Left cardiac atrium (tissue), 4 donors: Measurements from ENCODE around the gene IGFBP2. TPM values are rescaled to one million over a fixed set of nuclear protein-coding genes. Genes with fewer than 3 reads are reported as not detected.

Experiments
- ATAC-seq, 2 donors: fragments of 200-7000 bp; cut with Tn5 transposase; one replicate each; pipeline ENCODE4 v1.9.1; 2020; ENCODE audit warnings: mild to moderate bottlenecking in 2 of 2, moderate library complexity in 2 of 2
- DNase-seq: peaks from one replicate; pipeline ENCODE4 v3.0.0-alpha.2; 2020
- intact Hi-C, 2 donors: fragments of 100-400 bp; cut with DNase I; formaldehyde crosslinking; loops; one replicate each; pipeline versions ENCODE4 v1.14.1 to v1.15.1; 2022 to 2023
- total RNA-seq, 2 donors: library from RNA; stranded (reverse); fragmentation: NEBNext Ultra II Directional; extraction: Animal tissue kit (Norgen Biotek cat#: 25700); gene quantifications; one replicate each; pipeline ENCODE4 v1.2.1, GENCODE V29; 2021
- donor health status: DM: no; HTN: yes; CAD: no.
- donor health status: DM: no; HTN: yes; CAD: no; lungs with severe emphysema.
- donor health status: DM: yes; HTN: yes; CAD: no.
- donor health status: Dilated cardiomyopathy.

Gene IGFBP2
- total RNA-seq, 2 donors from 2014 or later = 91.7 to 185 TPM

GRCh38 chr2:216606551-216607276 is 26.5 kb upstream of the IGFBP2 start:
- intact Hi-C loops = no loop called here
- DNase-seq = no peak
- peak; percentile 27 to 35 for ATAC-seq

GRCh38 chr2:216607277-216607560 is 26.0 kb upstream of the IGFBP2 start:
- peak; percentile 34 for DNase-seq
- no peak for ATAC-seq
- intact Hi-C loops = no loop called here

DNA sequence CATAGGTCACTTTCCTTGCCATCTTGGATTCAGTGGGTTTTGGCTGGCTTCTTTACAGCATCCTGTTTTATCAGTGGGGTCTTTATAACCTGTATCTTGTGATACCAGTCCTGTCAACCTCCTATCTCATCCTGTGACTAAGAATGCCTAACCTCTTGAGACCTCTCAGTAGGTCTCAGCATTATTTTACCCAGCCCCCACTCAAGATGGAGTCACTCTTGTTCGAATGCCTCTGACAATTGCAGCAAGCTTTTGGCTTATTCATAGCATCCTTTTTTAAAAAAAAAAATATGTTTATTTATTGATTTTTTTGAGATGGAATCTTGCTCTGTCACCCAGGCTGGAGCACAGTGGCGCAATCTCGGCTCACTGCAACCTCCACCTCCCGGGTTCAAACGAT is 24.7 kb upstream of the IGFBP2 start:
- intact Hi-C loops = no loop called here

GRCh38 chr2:216615298-216616082 is 17.7 kb upstream of the IGFBP2 start:
- ATAC-seq (no peak), DNase-seq (no peak)
- intact Hi-C loops = no loop called here

More for the DNA sequence above, 24.7 kb upstream of the IGFBP2 start:
- DNase-seq (no peak), ATAC-seq (no peak)

- ATAC-seq = no peak
- intact Hi-C loops = no loop called here
- no peak for DNase-seq
Measured at GRCh38 chr2:216616083-216616678, 17.0 kb upstream of the IGFBP2 start.

DNA sequence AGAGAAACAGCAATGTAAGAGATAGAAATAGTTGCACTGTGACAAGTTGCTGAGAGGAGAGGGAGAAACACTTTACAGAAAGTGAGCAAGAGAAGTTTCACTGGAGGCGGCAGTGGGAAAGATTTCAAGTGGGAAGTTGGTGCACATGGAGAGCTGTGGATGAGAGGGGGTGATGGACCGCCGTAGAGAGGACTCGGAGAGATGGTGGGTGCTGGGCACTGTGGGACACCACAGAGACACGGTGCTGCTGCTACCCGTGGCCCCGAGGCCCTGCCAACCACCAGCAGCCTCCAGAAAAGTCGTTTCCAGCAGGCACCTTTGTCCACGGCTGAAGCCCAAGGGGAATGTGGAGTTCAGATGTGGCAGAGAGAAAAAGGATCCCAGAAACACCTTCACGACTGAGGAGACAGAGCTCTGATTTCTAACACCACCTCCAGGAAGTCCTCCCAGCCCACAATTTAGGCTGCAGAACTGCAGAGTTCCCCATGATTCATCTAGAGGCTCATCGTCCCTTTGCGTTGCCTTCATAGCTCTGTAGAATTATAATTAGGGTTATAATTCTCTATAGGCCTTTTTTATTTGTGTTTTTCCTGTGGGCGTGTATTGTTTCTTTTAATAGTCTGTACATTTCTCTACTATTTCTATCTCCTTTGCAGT is 15.9 kb upstream of the IGFBP2 start:
- ATAC-seq (no peak), DNase-seq (no peak)
- intact Hi-C loops = no loop called here

DNA sequence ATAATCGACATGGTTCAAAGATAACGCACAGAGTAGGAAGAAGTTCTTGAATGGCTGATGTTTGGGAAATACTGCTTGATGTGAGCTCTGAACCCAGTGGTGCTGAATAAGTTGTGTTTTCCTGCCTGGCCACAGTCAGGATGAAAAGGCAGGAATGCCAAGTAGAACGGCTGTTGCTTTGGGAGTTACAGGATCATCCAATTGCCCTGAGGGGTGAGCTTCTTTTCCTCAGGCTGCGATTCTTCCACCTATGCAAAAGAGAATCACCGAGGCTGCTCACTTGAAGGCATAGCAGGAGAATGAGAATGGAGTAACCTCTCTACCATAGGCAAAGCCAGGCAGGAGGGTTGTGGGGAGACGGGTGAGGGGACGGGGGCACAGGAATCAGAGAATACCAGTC is 14.4 kb upstream of the IGFBP2 start:
- no peak for ATAC-seq
- intact Hi-C loops = no loop called here
- no peak for DNase-seq

GRCh38 chr2:216619411-216620393 is 13.5 kb upstream of the IGFBP2 start:
- intact Hi-C loops = no loop called here
- DNase-seq (no peak), ATAC-seq (no peak)

- peak; percentile 22 for DNase-seq
- peak; percentile 28 for ATAC-seq
- intact Hi-C loops = no loop called here
Measured at GRCh38 chr2:216620786-216621185, 12.4 kb upstream of the IGFBP2 start.

DNA sequence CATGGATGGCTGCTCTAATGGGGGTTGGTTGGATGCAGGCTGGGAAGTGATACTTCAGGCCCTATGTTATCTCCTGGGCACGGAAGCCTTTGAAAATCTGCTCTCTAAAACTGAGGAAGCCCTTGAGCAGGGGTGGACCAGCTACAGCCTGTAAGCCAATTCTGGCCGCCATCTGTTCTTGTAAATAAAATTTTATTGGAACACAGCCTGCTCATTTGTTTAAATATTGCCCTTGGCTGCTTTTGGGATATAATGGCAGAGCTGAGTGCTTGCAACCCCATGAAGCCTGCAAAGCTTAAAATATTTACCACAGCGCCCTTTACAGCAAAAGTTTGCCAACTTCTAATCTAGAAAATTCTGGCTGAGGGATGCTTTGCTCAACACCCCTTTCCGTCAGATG is 11.9 kb upstream of the IGFBP2 start:
- peak in 1 of 2 donors; percentile 34 for ATAC-seq
- intact Hi-C loops = no loop called here
- DNase-seq = no peak

DNA sequence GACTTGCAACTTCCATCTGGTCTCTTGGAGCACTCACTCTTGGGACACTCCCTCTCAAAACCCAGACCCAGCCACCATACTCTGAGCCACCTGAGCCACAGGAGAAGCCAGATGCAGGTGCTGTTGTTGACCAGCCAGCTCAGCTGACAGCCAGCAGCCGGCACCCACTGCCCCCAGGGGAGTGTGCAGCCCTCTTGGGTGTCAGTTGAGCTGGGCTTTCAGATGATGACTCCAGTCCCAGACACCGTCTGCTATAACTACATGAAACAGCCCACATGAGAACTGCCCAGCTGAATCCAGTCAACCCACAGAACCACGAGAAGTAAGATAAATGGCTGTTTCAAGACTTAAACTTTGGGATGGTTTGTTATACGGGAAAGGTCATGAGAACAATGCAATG is 10.7 kb upstream of the IGFBP2 start:
- no peak for ATAC-seq
- intact Hi-C loops = no loop called here

DNA sequence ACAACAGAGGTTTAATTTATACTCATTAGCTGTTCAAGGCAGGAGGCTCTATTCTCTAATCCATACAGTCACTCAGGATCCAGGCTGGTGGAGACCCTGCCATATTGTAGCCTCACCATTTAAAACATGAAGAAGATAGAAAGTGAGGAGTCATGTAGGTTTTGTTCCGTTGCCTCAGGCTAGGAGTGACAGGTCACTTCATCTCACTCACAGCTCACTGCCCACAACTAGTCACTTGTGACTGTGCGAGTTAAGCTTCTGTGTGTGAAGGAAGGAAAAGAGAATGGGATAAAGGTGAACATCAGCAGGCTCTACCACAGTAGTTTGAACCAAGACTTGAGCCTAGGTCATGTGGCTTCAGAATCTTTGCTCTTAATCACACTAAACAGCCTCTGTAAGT is 9.0 kb upstream of the IGFBP2 start:
- ATAC-seq (no peak), DNase-seq (no peak)
- intact Hi-C loops = no loop called here

More for the DNA sequence above, 10.7 kb upstream of the IGFBP2 start:
- no peak for DNase-seq

- no peak for ATAC-seq
- intact Hi-C loops = no loop called here
- DNase-seq = no peak
Measured at GRCh38 chr2:216626168-216626874, 6.9 kb upstream of the IGFBP2 start.

GRCh38 chr2:216626875-216627245 is 6.4 kb upstream of the IGFBP2 start:
- ATAC-seq (no peak), DNase-seq (no peak)
- intact Hi-C loops = no loop called here

GRCh38 chr2:216629784-216630183 is 3.4 kb upstream of the IGFBP2 start:
- intact Hi-C loops = no loop called here

GRCh38 chr2:216632346-216632951 is 771 bp upstream of the IGFBP2 start:
- ATAC-seq = no peak
- DNase-seq = no peak
- intact Hi-C loops = no loop called here

More at GRCh38 chr2:216629784-216630183, 3.4 kb upstream of the IGFBP2 start:
- DNase-seq (no peak), ATAC-seq (no peak)

GRCh38 chr2:216633616-216634369 is 573 bp downstream of the IGFBP2 start:
- DNase-seq (peak; percentile 45), ATAC-seq (peak; percentile 23 to 43)
- intact Hi-C loops = no loop called here
